ENCODE data around the gene PDZD4.
A peak's percentile ranks its signal among the peaks of the same experiment; 100 is the strongest.

Gene PDZD4

DNA sequence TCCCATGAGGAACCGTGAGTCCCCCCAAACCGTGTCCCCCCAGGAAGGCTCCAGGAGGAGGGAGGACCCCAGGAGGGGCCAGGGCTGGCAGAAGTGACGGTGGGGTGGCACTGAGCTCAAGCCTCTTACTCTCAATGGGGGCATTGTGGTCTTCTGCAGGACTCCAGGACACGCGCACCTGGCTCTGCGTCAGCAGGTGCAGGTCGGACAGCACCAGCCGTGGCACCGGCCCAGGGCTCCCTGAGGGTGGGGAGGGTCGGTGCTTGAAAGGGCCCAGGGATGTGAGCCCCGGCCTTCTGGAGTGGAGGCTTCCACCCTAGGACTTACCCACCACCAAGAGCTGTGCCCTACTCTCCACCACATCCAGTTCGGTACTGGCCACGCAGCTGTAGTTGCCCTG, 37.3 kb upstream of the PDZD4 start:
- no peak for DNase-seq

DNA sequence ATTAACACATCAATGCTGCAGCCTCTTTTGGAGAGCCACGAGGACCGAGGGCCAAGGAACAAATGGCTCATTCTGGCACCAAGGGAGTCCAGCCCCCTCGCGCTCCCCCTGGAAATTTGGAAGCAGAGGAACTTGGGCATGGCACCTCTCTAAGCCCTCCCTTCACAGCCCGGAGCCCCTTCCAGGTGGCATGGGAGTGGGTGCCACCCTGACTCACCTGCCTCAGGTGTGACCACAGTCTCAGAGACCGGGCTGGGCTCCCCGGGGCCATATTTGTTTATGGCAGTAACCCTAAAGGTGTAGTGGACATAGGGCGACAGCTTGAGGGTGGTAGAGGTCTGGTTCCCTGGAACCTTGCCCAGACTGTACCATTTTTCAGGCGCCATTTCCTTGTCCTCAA, 36.8 kb upstream of the PDZD4 start:
- DNase-seq, result no peak

DNA sequence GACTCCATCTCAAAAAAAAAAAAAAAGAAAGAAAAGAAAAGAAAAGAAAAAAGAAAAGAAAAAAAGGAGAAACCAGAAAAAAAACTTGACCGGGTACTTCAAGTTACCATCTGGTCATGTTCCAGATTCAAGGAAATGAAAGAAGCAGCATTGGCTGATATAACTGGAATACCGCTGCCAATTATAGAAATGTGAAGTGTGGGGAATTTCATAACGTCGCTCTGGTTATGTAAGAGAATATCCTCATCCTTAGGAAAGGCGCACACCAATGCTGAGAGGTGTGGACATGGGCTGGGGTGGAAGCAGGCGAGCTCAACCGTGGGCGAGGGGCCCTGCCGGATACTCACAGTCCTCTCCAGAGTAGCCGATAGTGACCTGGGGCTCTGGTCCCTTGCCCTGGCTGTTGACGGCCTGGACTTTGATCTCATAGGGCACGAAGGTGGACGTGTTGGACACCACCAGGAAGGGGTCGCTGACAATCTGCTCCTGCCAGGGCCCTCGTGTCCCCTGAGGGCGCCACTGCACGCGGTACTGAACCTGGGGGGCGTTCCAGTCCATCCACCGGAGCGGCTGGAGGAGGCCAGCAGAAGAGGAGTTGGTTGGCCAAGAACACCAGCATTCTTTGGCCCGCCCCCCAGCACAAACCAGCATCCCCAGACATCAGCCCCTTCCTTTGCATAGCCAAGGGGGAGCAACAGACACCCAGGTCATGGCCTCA, 36.1 kb upstream of the PDZD4 start:
- DNase-seq, result no peak

DNA sequence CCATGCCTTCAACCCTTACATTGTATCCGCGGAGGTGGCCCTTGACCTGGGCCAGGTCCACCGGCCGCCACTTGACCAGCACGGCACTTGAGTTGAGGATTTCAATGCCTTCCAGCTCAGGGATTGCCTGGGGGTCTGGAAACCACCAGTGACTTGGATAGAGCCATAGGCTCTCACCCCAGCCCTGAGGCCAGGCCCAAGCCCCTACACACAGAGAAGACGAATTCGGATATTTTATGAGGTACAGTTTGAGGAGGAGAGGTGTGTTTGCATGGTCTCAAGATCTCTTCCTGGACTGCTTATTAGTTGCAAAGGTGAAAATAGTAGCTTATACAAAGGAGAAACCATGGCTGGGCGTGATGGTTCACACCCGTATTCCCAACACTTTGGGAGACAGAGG, 35.3 kb upstream of the PDZD4 start:
- DNase-seq, result peak; percentile 15

DNA sequence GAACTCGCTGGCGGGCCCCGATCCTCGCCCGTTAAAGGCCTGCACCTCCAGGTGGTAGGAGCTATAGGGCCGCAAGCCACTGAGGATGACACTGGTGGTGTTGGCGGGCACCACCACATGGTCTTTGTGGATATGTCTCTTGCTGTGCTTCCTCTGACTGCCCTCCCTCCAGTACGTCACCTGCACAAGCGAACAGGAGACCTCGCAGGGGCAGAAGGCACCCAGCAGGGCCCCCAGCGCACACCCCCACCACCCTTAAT, 34.9 kb upstream of the PDZD4 start:
- DNase-seq, result no peak

DNA sequence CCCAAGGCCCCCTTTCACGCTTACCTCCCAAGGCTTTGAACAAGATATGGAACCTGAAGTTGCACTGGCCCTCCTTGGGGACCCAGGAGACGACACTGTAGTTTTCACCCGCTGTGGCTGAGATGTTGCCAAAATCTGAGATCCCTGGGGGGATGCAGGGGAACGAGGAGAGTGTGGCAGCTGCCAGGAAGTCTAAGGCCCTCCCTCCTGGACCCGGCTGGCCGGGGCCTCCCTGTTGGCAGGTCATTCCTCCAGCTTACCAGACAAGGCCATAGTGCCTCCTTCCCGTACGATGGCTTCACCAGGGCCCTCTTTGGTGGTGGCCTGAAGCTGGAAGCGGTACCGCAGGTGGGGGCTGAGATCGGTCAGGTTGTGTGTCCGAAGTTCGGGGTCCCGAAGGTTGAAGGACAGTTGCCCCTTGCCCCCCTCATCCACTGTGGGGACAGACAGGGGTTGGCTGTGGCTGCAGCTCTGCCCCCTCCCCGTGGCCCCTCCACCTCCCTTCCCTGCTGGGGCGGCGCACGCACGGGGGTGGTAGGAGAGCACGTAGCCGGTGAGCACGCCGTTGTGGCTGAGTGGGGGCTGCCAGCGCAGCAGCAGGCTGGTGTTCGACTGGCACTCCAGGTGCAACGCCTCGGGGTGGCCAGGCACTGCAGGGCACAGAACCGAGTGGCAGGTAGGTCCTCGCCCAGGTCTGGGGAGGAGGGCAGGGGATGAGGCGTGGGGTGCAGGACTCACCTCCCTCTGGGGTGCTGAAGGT, 34.4 kb upstream of the PDZD4 start:
- no peak for DNase-seq

DNA sequence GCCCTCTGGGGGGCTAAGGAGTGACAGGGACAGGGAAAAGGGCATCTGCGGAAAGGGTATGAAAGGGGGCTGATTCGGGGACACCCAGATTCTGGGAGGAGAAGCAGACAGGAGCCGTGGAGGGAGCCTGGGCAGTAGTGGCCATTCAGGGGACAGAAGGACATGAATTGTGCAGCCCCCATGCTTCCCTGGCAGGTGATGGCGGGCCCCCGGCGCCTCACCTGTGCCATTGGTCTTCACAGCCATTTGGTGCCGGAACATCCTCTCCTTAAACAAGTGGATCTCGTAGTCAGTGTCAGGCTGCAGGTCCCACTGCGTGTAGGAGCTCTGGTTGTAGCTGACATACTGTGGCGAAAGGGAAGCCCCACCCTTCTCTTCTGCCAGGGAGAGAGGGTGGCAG, 33.8 kb upstream of the PDZD4 start:
- no peak for DNase-seq

DNA sequence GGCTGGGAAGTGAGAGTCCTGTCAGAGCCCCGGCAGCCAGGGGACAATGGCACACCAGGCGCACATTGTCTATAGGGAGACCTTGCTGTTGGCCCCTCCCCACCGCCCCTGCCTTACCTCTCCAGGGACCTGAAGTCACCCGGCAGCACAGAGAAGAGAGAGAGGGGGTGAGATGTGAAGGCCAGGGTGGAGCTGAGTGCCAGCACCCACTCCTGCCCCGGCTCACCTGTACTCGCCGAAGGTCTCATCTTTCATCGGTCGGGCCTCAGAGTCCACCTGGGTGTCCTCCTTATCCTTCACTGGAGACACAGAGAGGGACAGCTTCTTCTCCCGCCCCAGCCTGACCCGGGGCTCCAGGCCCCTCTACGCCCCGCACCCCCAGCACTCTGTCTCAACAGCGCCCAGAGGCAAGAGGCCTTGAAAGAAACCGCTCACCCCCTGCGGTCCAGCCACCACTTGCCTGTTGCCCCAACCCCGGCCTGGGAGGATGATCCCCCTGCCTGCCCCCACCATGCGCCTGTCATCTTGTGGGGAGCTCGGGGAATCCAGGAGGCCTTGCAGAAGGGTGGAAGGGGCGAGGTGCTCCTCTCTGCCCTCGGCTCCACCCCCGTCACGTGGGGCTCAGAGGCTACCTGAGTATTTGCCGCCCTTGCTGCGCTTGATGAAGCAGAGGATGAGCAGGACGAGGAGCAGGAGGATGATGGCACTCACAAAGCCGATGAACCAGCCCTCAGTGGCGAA, 33.1 kb upstream of the PDZD4 start:
- DNase-seq, result no peak

DNA sequence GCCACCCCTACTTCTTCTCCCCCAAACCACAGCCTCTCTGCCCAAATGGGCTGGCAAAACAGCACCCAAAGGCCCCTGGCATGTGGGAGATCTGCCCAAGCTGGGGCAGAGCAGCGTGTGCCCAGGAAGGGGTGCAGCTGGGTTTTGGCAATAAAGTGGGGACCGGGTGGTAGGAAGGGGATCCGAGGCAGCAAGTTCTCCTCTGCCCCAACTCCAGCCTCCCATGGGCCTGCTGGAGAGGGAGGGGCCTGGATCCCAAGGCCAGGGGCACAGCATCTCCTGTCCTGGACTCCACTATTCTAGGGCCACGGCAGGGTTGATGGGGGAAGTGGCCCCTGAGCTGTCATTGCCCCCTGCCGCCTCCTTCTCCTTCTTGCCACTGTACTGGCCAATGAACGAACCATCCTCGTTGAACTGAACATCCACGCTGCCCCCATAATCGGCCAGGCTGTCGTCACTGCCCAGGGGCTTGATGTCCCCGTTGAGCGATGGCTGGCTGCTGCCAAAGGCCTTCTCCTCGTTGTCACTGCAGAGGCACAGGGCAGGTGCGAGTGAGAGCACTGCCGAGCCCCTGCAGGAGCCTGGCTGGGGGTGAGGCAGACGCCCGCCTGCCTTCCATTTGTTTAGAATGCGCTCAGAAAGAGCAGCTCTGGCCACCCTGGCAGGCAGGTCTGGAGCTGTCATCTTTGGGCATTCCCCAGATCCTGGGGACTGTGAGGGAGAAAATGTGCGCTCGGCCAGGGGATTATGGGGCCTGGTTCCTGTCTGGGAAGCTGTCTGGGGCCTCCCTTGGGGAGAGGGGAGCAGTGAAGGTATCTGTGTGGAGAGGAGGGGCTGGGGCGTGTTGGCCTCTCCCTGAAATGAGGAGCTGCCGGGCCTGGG, 32.3 kb upstream of the PDZD4 start:
- DNase-seq, result no peak

DNA sequence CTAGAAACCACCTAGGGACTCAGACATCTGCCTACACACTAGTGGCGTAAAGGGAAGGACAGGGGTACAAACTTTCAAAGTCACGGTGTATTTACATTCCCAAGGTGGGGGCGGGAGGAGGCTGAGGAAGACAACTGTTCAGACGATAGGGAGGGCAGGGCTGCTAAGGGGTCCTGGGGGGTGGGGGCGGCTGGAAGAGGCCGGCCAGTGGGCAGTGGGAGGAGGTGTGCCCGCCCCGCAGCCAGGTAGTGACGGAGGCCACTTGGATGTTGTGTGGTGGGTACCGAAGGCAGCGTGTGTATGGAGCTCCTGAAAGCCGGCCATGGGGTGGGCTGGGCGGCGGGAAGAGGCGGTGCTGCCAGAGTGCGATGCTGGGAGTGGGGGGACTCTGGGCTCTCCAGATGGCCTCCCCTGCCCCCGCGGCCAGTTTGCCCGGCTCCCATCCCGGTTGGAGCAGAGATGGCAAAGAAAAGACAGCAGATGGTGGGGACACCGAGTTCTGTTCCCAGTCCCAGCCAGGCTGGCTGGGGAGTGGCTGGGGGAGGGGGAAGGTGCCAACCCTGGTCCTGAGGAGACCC, 31.5 kb upstream of the PDZD4 start:
- DNase-seq, result no peak

DNA sequence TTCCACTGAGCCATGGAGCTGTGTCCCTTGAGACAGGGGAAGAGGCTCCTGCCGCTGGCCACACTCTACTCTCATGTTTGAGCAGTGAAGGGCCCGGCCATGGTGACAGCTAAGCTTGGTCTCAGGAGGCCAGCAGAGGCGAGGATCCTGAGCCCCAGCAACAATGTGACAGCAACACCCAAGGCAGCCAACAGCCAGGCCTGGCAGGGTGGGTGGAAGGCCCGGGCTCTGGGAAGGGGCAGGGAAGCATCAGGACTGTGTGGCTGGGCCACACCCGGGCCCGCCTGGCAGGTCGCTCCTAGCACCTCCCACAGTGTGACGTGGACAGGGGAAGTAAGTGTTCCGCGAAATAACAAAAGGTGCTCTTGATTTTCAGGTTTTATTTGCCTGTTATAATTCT, 30.8 kb upstream of the PDZD4 start:
- DNase-seq, result no peak

DNA sequence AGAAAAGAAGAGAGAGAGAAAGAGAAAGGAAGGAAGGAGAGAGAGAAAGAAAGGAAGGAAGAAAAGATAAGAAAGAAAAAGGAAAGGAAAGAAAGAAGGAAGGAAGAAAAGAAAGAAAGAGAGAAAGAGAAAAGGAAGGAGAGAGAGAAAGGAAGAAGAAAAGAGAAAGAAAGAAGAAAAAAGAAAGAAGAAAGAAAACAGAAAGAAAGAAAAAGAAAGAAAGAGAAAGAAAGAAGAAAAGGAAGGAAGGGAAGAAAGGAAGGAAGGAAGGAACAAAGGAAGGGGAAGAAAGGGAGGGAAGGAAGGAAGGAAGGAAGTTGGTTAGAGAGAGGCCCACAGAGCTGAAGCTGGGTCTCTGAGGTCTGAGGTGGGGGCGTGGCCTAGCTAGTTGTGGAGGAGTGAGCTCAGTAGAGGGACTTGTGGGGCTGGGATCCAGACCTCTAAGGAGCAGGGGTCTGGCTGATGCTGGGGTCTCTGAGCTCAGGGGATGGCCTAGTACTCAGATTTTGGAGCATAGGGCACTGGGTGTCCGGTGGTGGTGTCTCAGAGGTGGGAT, 27.1 kb upstream of the PDZD4 start:
- DNase-seq, result no peak

DNA sequence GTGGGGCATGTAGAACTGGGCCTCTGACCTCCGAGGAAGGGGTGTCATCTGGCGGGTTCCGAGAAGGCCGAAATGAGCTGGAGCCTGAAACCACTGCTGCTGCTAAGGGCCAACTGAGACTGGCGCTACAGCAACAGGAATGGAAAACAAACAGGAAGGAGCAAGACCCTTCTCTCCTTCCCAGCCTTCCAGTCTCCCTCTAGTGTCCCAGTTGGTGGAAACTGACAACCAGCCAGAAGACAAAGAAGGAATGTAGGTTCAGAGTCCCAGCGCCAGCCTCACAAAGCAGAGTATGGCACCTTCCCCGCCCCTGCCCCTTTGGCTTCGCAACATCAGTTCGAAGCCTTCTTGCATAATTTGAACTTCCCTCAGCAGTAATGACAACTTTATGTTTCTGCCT, 24.4 kb upstream of the PDZD4 start:
- DNase-seq, result no peak

DNA sequence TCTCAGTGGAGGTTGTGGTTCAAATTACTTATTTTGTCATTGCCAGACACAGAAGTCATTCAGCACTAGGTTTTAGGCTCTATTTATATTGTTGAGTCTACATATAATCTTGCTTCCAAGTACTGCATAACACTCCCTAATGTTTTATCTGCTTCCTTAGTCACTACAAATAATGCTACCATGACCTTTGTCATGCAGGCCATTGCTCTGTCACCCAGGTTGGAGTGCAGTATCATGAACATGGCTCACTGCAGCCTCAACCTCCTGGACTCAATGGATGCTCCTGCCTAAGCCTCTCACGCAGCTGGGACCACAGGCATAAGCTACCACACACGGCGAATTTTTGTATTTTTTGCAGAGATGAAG, 23.5 kb upstream of the PDZD4 start:
- DNase-seq, result no peak

DNA sequence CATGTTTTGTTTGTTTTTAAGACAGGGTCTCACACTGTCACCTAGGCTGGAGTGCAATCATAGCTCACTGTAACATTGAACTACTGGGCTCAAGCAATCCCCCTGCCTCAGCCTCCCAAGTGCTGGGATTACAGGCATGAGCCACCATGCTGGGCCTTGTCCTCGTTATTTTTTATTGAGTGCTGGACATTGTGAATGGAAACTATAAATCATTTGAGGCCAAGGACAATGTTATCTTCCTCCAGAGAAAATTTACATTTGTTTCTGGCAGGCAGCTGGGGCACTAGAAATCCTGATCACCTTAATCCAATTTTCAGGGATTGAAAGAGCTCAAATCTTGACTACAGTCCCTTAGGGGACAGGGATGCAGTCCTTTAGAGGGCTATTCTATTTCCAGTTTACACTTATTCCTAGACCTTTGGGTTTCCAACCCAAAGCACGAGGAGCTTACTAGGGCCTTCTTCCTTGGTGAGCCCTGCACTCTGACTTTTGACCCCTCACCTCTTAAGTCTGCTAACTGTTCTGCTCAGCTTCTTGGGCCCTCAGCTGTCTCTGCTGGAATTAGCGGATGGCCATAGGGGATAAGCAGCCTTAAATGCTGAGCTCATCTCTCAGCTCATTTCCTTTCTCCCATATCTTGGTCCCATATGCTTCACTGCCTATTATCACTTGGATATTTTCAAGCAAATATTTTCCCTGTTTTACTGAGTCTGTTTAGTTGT, 23.0 kb upstream of the PDZD4 start:
- DNase-seq, result no peak

DNA sequence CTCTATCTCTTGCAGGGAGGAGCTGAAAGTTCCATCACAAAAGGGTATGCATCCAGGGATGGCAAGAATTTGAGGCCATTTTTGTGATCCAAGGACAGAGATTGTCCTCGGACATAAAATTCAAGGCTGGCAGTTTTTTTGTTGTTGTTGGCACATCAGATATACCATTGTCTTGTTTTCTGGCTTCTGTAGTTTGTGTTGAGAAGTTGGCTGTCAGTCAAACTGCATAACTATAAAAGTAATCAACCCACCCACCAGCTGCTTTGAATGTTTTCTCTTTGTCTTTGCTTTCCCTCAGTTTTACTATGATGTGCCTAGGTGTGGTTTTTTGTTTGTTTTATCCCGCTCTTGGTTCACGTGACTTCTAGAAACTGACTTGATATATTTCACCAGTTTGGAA, 21.6 kb upstream of the PDZD4 start:
- no peak for DNase-seq

DNA sequence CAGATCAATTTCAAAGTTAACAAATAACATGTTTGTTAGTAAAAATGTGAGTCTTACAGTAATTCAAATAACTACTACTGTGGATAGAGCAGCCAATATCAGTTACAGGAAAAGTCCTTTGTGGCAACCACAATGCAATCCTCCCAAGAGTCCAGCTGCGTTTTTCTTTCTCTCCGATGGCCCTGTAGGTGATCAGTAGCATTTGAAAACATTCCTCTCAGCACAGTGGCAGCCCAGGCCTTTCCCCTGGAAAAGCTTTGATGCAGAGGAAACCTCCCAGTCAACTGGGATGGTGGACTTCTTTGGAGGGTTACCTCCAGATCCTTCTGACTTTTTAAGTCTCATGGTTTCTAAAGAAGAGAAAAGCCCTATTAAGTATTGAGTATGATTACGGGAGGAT, 18.0 kb upstream of the PDZD4 start:
- DNase-seq, result no peak

DNA sequence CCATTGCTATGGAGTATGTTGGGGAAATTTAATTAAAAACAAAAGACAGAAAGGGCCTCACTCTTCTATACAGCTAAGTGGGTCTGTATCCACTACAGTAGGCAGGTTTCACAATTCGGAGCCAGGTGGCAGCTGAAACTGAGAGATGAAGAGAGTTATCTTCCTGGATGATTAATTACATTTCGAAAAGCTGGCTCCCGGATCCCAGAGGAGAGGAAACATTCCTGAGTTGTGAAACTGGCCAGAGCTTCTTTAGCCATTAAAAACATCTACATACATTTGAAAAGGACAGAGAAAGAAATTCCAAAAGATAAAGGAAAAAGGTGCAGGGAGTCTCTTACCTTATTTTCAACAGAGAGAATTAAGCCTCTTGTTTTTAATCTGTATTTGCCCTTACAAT, 15.5 kb upstream of the PDZD4 start:
- DNase-seq, result no peak

DNA sequence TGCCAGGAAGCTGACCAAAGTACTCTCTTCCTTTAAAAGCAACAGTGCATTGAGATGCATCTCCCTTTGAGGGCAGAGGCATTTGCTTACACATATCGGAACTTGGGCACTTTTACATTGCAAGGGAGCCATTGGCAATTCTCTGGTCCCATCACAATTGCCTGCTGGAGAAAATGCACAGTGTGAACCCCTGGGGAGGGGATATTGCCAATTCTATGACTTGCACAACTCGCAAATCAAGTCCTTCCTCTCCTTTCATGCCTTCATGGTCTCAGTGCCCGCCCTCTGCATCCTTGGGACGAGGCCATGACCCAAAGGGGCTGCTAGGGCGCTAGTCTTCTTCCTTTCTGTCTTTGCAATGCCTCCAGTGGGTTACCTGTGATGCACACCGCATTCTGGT, 14.9 kb upstream of the PDZD4 start:
- no peak for DNase-seq

DNA sequence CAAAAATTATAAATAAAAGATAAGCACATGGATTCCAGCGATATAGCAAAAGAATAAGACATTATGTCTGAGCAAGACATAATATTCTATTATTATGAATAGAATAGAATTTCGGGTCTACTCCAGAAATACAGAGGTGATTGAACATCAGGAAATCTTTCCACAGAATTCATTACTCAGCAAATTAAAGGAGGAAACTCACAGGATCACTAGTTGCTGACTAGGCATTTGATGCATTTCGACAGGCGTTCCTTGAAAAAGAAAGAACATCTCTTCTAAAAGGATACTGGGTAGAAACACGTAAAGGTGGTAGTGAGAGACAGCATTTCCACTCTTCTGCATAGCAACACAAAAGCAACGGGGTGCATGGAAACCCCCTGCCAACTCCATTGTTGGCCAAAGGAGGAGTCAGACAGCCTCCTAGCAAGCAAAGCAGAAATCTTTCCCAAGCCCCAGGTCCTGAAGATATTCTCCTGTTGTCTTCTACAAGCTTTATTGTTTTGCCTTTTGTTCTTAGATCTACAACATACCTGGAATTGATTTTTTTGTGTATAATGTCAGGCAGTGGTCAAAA, 14.3 kb upstream of the PDZD4 start:
- DNase-seq, result no peak

DNA sequence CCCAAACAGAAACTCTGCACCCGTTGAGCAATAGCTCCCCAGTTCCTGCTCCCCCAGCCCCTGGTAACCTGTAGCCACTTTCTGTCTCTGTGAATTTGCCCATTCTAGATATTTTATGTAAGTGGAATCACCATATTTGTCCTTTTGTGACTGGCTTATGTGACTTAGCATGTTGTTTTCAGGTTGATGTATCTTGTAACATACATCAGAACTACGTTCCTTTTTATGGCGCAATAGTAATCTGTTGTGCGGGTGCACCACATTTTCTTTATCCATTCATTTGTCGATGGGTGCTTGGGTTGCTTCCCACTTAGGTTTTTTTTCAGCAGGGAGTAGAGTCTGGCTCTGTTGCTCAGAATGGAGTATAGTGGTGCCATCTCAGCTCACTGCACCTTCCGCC, 6.6 kb upstream of the PDZD4 start:
- no peak for DNase-seq

DNA sequence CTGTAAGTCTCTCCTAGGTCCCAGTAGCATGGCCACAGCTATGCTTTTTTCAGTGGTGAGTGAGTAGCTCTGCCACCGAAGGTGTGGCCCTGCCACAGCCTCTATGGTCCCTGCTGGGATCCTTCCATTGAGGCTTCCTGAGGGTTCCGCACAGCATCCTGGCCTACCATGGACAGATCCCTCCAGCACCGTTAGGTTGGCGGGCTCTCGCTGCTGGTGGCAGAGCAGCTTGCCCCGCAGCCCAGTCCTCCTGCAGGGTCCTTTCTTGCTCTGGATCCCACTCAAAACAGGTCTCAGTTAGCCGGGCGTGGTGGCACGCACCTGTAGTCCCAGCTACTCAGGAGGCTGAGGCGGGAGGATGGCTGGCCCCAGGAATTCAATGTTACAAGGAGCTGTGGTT, 2.4 kb upstream of the PDZD4 start:
- no peak for DNase-seq

Measured in activated T-cell treated with anti-CD3 and anti-CD28 coated beads, Interleukin-2, amount 50 U/mL, for 1 hour (primary cell).